Measurements from ENCODE around the gene KRT32.

Gene KRT32

GRCh38 chr17:41492351-41492750, 25.2 kb upstream of the KRT32 start:
- peak in 1 of 2 donors; percentile 19 for DNase-seq

- DNase-seq = no peak
Measured at GRCh38 chr17:41491476-41491875, 24.3 kb upstream of the KRT32 start.

- DNase-seq = no peak
Measured at GRCh38 chr17:41490000-41490990, 23.1 kb upstream of the KRT32 start.

- no peak for DNase-seq
Measured at GRCh38 chr17:41489531-41489930, 22.3 kb upstream of the KRT32 start, which contains the start of gene KRT36. TSS of gene KRT36 (minus strand) at chr17:41489910. CDS start at chr17:41489864, 46 bp downstream.

GRCh38 chr17:41486809-41487530, 19.8 kb upstream of the KRT32 start:
- DNase-seq = peak in 1 of 2 donors; percentile 35

GRCh38 chr17:41486316-41486715, 19.1 kb upstream of the KRT32 start:
- no peak for DNase-seq

- DNase-seq = no peak
Measured at GRCh38 chr17:41484920-41485904, 18.0 kb upstream of the KRT32 start.

GRCh38 chr17:41483991-41484826, 17.0 kb upstream of the KRT32 start:
- DNase-seq = no peak

GRCh38 chr17:41483531-41483930, 16.3 kb upstream of the KRT32 start:
- no peak for DNase-seq

GRCh38 chr17:41481036-41481435, 13.8 kb upstream of the KRT32 start, which contains the start of gene KRT35:
TSS of gene KRT35 (minus strand) at chr17:41481151. CDS start at chr17:41481097, 54 bp downstream.
- DNase-seq = no peak

GRCh38 chr17:41480581-41480980, 13.4 kb upstream of the KRT32 start:
- no peak for DNase-seq

- no peak for DNase-seq
Measured at GRCh38 chr17:41480136-41480535, 12.9 kb upstream of the KRT32 start.

- DNase-seq = no peak
Measured at GRCh38 chr17:41478237-41478636, 11.1 kb upstream of the KRT32 start.

GRCh38 chr17:41476866-41477815, 10.0 kb upstream of the KRT32 start:
- no peak for DNase-seq

- no peak for DNase-seq
Measured at GRCh38 chr17:41475421-41475820, 8.2 kb upstream of the KRT32 start.

- no peak for DNase-seq
Measured at GRCh38 chr17:41474863-41475262, 7.7 kb upstream of the KRT32 start.

- DNase-seq = no peak
Measured at GRCh38 chr17:41468346-41468745, 1.2 kb upstream of the KRT32 start.

- DNase-seq = no peak
Measured at GRCh38 chr17:41467561-41467960, 375 bp upstream of the KRT32 start.

GRCh38 chr17:41464682-41465081, 2.5 kb downstream of the KRT32 start:
- no peak for DNase-seq

- no peak for DNase-seq
Measured at GRCh38 chr17:41464173-41464572, 3.0 kb downstream of the KRT32 start.
